Stimulated activated CD8-positive, alpha-beta memory T cell treated with anti-CD3 and anti-CD28 coated beads, Interleukin-4, amount 100 ng/mL, for 48 hours (primary cell): Measurements from ENCODE around the gene KDM1B.
"Not testable (repeated sequence)": the region's sequence is repeated elsewhere in the genome, so short reads cannot be mapped to it uniquely, and the experiment has no call there.

Experiments
- DNase-seq: peaks from one replicate; pipeline ENCODE4 v3.0.0-alpha.2; 2020

The KDM1B gene

GRCh38 chr6:18203786-18204185, 48.6 kb downstream of the KDM1B start:
- DNase-seq = no peak

- no peak for DNase-seq
Observed at GRCh38 chr6:18204691-18205090, 49.5 kb downstream of the KDM1B start.

- DNase-seq = no peak
Observed at GRCh38 chr6:18206591-18206990, 51.4 kb downstream of the KDM1B start.

- DNase-seq = no peak
Observed at GRCh38 chr6:18207438-18207837, 52.2 kb downstream of the KDM1B start.

- no peak for DNase-seq
Observed at GRCh38 chr6:18207949-18208348, 52.7 kb downstream of the KDM1B start.

GRCh38 chr6:18208778-18209177, 53.6 kb downstream of the KDM1B start:
- DNase-seq = not testable (repeated sequence)

GRCh38 chr6:18209539-18210197, 54.4 kb downstream of the KDM1B start:
- DNase-seq = no peak

GRCh38 chr6:18210707-18211106, 55.5 kb downstream of the KDM1B start:
- no peak for DNase-seq

GRCh38 chr6:18211338-18211737, 56.1 kb downstream of the KDM1B start:
- peak; percentile 42 for DNase-seq

- DNase-seq = no peak
Observed at GRCh38 chr6:18212231-18212630, 57.0 kb downstream of the KDM1B start.

GRCh38 chr6:18213439-18213838, 58.2 kb downstream of the KDM1B start:
- no peak for DNase-seq

GRCh38 chr6:18214003-18214402, 58.8 kb downstream of the KDM1B start:
- no peak for DNase-seq

GRCh38 chr6:18215436-18215835, 60.2 kb downstream of the KDM1B start:
- DNase-seq = no peak

- no peak for DNase-seq
Observed at GRCh38 chr6:18216411-18216810, 61.2 kb downstream of the KDM1B start.

- DNase-seq = no peak
Observed at GRCh38 chr6:18218233-18218632, 63.0 kb downstream of the KDM1B start.

GRCh38 chr6:18219591-18219990, 64.4 kb downstream of the KDM1B start:
- DNase-seq = no peak

GRCh38 chr6:18221288-18221615, 66.0 kb downstream of the KDM1B start:
- DNase-seq = no peak

GRCh38 chr6:18226451-18227105, 71.4 kb downstream of the KDM1B start:
- not testable (repeated sequence) for DNase-seq

GRCh38 chr6:18227166-18227565, 71.9 kb downstream of the KDM1B start:
- not testable (repeated sequence) for DNase-seq

- DNase-seq = not testable (repeated sequence)
Observed at GRCh38 chr6:18228590-18228989, 73.4 kb downstream of the KDM1B start.

- not testable (repeated sequence) for DNase-seq
Observed at GRCh38 chr6:18231856-18232255, 76.6 kb downstream of the KDM1B start.

- not testable (repeated sequence) for DNase-seq
Observed at GRCh38 chr6:18233770-18234169, 78.5 kb downstream of the KDM1B start.

GRCh38 chr6:18234564-18234963, 79.3 kb downstream of the KDM1B start:
- no peak for DNase-seq

GRCh38 chr6:18235524-18235923, 80.3 kb downstream of the KDM1B start:
- no peak for DNase-seq

GRCh38 chr6:18237167-18237566, 81.9 kb downstream of the KDM1B start:
- DNase-seq = no peak
